ENCODE results near the gene MYORG.

MYORG gene

DNA sequence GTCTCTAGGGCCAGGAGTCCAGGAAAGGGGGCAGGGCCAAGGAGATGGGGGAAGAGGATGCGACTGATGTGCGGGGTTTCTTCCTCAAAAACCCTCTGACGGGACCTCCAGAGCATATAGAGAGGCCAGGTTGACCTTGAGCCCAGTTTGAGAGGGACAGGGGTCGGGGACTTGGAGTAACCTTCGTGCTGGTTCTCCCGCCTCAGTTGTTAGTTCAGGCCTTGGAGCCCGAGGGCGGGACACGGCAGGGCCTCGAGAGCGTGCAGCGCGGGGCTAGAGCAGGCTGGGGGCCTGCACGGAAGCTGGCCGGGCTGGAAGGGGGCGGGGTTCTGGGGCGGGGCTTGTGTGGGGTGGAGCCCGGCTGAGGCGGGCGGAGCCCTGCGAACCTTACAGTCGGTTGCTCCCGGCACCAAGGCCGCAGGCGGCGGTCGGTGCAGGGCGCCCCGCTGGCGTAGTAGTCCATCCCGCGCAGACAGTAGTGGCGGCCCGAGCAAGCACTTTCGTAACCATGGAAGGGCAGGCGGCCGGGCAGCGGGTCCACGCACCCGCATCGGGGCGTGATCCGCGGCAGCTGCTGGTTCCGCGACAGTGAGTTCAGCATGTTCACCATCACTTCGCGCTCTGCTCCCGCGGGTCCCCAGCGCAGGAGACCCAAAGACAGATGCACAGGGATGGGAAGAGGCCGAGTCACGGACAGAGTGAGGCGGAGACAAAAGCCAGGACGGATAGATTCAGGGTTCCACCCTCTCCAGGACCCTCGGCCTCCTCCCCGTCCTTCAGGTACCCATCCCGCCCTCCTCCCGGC is 4.0 kb upstream of the MYORG start:
- TF ChIP-seq, protein P1, sequence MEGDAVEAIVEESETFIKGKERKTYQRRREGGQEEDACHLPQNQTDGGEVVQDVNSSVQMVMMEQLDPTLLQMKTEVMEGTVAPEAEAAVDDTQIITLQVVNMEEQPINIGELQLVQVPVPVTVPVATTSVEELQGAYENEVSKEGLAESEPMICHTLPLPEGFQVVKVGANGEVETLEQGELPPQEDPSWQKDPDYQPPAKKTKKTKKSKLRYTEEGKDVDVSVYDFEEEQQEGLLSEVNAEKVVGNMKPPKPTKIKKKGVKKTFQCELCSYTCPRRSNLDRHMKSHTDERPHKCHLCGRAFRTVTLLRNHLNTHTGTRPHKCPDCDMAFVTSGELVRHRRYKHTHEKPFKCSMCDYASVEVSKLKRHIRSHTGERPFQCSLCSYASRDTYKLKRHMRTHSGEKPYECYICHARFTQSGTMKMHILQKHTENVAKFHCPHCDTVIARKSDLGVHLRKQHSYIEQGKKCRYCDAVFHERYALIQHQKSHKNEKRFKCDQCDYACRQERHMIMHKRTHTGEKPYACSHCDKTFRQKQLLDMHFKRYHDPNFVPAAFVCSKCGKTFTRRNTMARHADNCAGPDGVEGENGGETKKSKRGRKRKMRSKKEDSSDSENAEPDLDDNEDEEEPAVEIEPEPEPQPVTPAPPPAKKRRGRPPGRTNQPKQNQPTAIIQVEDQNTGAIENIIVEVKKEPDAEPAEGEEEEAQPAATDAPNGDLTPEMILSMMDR (IDR thresholded peaks at IDR 0.05; ENCODE audit: borderline replicate concordance, insufficient read depth, low read depth, low read length): no peak
- H3K4me3 ChIP-seq (ENCODE audit: low read depth, low read length): no peak overlapping the region

DNA sequence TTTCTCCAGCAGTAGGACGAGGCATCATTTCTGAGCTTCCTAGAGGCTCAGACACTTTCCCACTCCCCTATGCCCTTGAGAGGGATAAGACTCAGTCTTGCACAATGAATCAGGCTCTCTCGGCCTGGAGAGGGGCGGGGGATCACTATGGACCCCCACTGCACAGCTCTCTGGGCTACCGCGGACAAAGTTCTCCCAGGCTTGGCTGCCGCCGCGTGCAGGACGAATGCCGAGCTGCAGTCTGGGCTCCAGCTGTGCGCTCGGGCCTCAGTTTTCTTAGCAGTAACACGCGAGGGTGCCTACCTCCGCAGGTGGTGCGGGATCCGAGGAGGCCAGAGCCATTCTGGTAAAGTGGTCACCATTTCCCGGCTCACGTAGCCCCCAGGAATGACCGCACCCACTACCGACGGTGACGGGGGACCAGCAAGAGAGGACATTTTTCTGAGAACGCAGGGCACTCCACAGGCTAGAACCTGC is 3.4 kb upstream of the MYORG start:
- TF ChIP-seq, protein P1 (IDR thresholded peaks at IDR 0.05; ENCODE audit: borderline replicate concordance, insufficient read depth, low read depth, low read length): no peak
- H3K4me3 ChIP-seq (ENCODE audit: low read depth, low read length): no peak overlapping the region

DNA sequence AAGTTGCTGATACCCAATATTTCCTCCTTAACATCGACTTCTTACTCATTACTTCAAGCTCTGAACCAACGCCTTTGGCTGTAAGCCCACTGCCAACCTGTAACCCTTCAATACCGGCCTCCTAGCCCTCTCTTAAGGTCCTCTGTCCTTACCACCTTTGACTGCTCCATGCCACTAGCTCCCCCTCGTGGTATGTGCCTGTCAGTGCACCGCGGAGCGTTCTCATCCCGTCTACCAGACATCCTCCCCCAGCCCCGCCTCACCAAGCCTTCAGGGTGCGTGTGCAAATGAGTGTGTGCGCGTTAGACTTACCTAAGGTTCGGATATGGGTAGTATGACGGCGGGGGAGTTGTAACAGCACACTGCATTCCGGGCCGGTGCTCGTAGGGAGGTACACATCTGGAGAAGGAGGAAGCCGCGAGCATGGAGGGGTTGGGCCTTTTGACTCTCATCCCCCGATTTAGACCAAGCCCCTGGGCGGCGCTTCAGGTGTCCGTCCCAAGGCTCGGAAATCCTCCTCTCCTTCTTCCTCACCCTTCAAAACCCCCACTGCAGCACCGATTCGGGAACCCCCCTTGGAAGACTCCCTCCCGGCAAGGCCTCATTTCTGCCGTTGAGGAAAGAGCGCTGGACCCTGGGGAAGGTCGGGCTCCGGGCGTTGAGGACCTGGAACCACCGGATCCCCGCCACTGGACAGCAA is 2.8 kb upstream of the MYORG start:
- H3K4me3 ChIP-seq (ENCODE audit: low read depth, low read length): peak overlapping the region; percentile 40

DNA sequence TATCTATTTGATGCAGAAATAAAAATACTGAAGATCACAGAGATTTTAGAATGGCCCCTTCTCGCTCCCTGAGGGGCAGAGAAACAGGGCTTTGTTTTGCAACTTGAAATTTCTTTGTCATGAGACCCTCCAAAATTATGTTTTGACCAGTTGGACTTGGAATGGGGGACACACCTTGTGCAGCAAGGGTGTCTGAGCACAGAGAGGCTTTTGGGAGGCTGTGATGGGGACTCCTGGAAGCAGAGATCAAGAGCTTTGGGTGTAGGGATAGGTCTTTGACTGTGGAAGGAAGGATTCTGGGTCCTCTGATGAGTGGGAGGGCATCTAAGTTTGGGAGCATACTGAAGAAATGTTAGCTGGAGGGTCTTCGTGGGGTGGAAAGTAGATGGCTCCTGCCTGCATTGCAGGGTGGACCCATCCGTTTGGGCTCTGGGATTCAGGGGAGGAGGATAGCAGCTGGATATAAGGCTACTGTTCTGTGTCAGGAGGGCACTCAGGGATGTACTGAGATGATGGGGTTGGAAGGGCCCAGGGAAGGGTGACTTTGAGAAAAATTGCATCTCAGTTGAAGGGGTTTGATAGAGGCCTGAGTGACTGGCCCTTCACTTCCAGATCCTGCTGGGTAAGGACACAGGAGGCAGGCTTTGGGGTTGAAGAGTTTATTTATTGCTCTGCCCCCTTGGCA is 1.8 kb upstream of the MYORG start:
- TF ChIP-seq, protein P1 (IDR thresholded peaks at IDR 0.05; ENCODE audit: borderline replicate concordance, insufficient read depth, low read depth, low read length): no peak

More for the DNA sequence above, 2.8 kb upstream of the MYORG start:
- TF ChIP-seq, protein P1 (IDR thresholded peaks at IDR 0.05; ENCODE audit: borderline replicate concordance, insufficient read depth, low read depth, low read length): peak; percentile 98

DNA sequence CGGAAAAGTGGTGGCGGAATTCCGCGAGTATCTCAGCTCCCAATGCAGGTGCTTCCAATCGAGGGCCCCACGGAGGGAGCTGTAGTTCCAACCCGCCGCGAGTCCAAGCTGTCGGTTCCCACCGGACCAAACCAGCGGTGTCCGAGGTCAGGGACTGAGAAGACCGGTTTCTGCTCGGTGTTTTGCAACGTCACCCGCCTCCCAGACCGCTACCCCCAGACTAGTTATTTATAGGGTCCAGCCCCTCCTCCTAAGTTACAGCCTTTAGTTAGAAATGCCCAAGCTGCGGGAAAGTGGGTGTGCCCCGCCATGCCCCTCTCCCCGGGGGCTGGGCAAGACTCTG is 677 bp upstream of the MYORG start:
- H3K4me3 ChIP-seq (ENCODE audit: low read depth, low read length): peak overlapping the region; percentile 62
- TF ChIP-seq, protein P1 (IDR thresholded peaks at IDR 0.05; ENCODE audit: borderline replicate concordance, insufficient read depth, low read depth, low read length): no peak

More for the DNA sequence above, 1.8 kb upstream of the MYORG start:
- no peak overlapping the region for H3K4me3 ChIP-seq (ENCODE audit: low read depth, low read length)

DNA sequence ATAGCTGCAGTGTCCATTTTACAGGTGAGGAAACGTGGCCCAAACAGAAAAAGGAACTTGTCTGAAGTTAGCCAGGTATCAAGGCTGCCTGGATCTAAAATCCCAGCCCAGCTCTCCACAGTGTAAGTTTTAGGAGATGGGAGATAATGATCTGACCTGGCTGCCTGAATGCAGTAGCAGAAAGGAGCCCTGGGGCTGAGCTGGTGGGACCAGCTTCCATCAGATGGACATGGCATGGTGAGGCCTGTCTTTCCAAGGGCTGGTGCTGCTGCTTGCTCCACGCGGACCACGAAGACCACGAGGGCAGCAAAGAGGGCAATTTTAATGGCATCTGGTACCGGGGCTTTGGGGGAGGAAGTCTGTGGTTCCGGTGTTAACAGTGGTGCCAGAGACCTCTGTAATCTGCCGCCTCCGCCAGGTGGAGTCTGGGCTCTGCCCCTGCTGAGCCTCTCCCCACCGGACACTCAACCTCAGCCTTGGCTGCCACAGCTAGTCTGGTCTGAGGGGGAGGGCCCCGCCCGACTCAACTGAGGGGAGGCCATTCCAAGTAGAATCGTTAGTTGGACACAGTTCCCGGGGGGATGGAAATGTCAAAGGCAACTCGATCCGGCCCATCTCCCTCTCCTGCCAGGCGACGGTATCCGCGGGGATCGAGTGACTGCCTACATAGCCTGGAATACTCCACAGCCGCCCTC is 650 bp downstream of the MYORG start:
- peak overlapping the region; percentile 62 for H3K4me3 ChIP-seq (ENCODE audit: low read depth, low read length)
- TF ChIP-seq, protein P1 (IDR thresholded peaks at IDR 0.05; ENCODE audit: borderline replicate concordance, insufficient read depth, low read depth, low read length): peak; percentile 44

Measured in GM12875 (cell line).